Endothelial cell of umbilical vein (primary cell): ENCODE results near the gene TAF10. TPM values are rescaled to one million over a fixed set of nuclear protein-coding genes. Genes with fewer than 3 reads are reported as not detected.

Experiments used
- BruUV-seq: library from RNA; stranded (reverse); fragments of 400-500 nt; replicated peaks from 2 replicates; lab custom pipeline; 2021; lab: Mats Ljungman, UMichigan
- CTCF ChIA-PET: fragments of 300-600, 350-600 bp; sonication (Branson Sonifier 250); formaldehyde crosslinking; loops from one replicate; lab custom pipeline; 2021; ENCODE audit warnings: antibody characterized with exemption, inconsistent platforms; lab: Charles Lee
- POLR2A ChIA-PET: fragments of 300-600, 350-600 bp; sonication (Branson Sonifier 250); formaldehyde crosslinking; loops from one replicate; lab custom pipeline; 2021; ENCODE audit warnings: antibody characterized with exemption, inconsistent platforms; lab: Charles Lee
- DNase-seq: peaks from one replicate; pipeline ENCODE4 v3.0.0-alpha.2; 2011; ENCODE audit warnings: low read depth, low spot score
- FAIRE-seq: peaks from 2 replicates; lab custom pipeline; 2011; peaks lifted over from hg19 to GRCh38; lab: Jason Lieb, UNC
- H2AFZ ChIP-seq: 2 replicates; pipeline ENCODE4 v1.6.0; 2012; ENCODE audit warnings: low read depth, low read length, control low read depth, inconsistent platforms
- H3K27ac ChIP-seq: 2 replicates; pipeline ENCODE4 v1.5.1; 2011; ENCODE audit warnings: low read depth, mild to moderate bottlenecking, control low read depth, low read length, moderate library complexity; ENCODE audit not compliant: insufficient read depth
- H3K27me3 ChIP-seq, 2 experiments: 2 replicates each; pipeline versions ENCODE4 v1.6.0 to v1.6.1; 2011; ENCODE audit warnings: low read length in 2 of 2, mixed read lengths in 1 of 2; ENCODE audit not compliant: control insufficient read depth in 2 of 2, insufficient read depth in 2 of 2
- H3K36me3 ChIP-seq, 2 experiments: 2 replicates in 1 of 2; 3 replicates in 1 of 2; pipeline ENCODE4 v1.5.1; 2011; ENCODE audit warnings: low read length in 2 of 2, mild to moderate bottlenecking in 1 of 2, moderate library complexity in 1 of 2; ENCODE audit not compliant: control insufficient read depth in 2 of 2, insufficient read depth in 2 of 2; ENCODE audit errors: extremely low read depth in 1 of 2
- H3K4me1 ChIP-seq: 3 replicates; pipeline ENCODE4 v1.5.1; 2011; ENCODE audit warnings: mild to moderate bottlenecking, low read length; ENCODE audit not compliant: control insufficient read depth, insufficient read depth; ENCODE audit errors: extremely low read depth
- H3K4me2 ChIP-seq: 2 replicates; pipeline ENCODE4 v1.6.1; 2011; ENCODE audit warnings: low read length, control low read depth, mixed read lengths; ENCODE audit not compliant: insufficient read depth
- H3K4me3 ChIP-seq, 3 experiments: fragments of 200-600 bp in 1 of 3; sonication (generic), shearing (Covaris generic) in 1 of 3; replicated peaks in 1 of 3; 2 replicates each; pipeline ENCODE4 v1.5.1; 2011 to 2016; ENCODE audit warnings: control low read depth in 3 of 3, low read length in 3 of 3, mild to moderate bottlenecking in 2 of 3, inconsistent platforms in 1 of 3, low read depth in 1 of 3, moderate library complexity in 1 of 3; ENCODE audit not compliant: insufficient read depth in 1 of 3
- H3K79me2 ChIP-seq: 2 replicates; pipeline ENCODE4 v1.6.0; 2012; ENCODE audit warnings: low read length, inconsistent platforms; ENCODE audit not compliant: control insufficient read depth, insufficient read depth
- H3K9ac ChIP-seq: replicated peaks from 2 replicates; pipeline ENCODE3; 2011; ENCODE audit warnings: low read length, control low read depth; ENCODE audit not compliant: insufficient read depth; ENCODE audit errors: extremely low read depth
- H3K9me1 ChIP-seq: replicated peaks from 3 replicates; pipeline ENCODE4 v1.6.0; 2011; ENCODE audit warnings: mild to moderate bottlenecking, low read length; ENCODE audit not compliant: control insufficient read depth, insufficient read depth; ENCODE audit errors: extremely low read depth
- H3K9me3 ChIP-seq: replicated peaks from 2 replicates; pipeline ENCODE4 v1.5.1; 2012; ENCODE audit warnings: low read length, inconsistent platforms; ENCODE audit not compliant: control insufficient read depth, insufficient read depth
- H4K20me1 ChIP-seq: replicated peaks from 2 replicates; pipeline ENCODE3; 2011; ENCODE audit warnings: mild to moderate bottlenecking, low read length; ENCODE audit not compliant: control insufficient read depth, insufficient read depth; ENCODE audit errors: extremely low read depth
- EZH2 ChIP-seq: IDR thresholded peaks from 2 replicates; pipeline ENCODE4 v1.6.1; 2012; ENCODE audit warnings: borderline replicate concordance, low read depth, mild to moderate bottlenecking, moderate library complexity, low read length, inconsistent platforms; ENCODE audit not compliant: severe bottlenecking
- FOS ChIP-seq: IDR thresholded peaks from 2 replicates; pipeline ENCODE4 v1.6.1; 2011; ENCODE audit warnings: mild to moderate bottlenecking, low read length, moderate library complexity, borderline replicate concordance; ENCODE audit not compliant: insufficient read depth
- GATA2 ChIP-seq: IDR thresholded peaks from 2 replicates; pipeline ENCODE4 v1.7.0; 2011; ENCODE audit warnings: low read depth, mild to moderate bottlenecking, moderate library complexity, mixed read lengths, low read length; ENCODE audit not compliant: insufficient read length, insufficient read depth
- JUN ChIP-seq: IDR thresholded peaks from 2 replicates; pipeline ENCODE4 v1.6.1; 2011; ENCODE audit warnings: borderline replicate concordance, low read depth; ENCODE audit not compliant: insufficient read length, insufficient read depth
- MYC ChIP-seq: IDR thresholded peaks from one replicate; pipeline ENCODE4 v1.6.1; 2011; ENCODE audit warnings: mild to moderate bottlenecking, low read depth, low read length
- POLR2A ChIP-seq: IDR thresholded peaks from 2 replicates; pipeline ENCODE4 v1.6.1; 2012; ENCODE audit warnings: low read depth, mild to moderate bottlenecking, control low read depth, low read length
- POLR2AphosphoS5 ChIP-seq: IDR thresholded peaks from 2 replicates; pipeline ENCODE4 v1.6.1; 2012; ENCODE audit warnings: low read depth, mild to moderate bottlenecking, control low read depth, low read length, moderate library complexity; ENCODE audit not compliant: insufficient read depth
- dilution Hi-C: fragments of 300-500 bp; cut with MboI; formaldehyde crosslinking; loops from one replicate; pipeline ENCODE4 v1.15.0; 2019; ENCODE audit warnings: low sequenced_read_pairs; ENCODE audit not compliant: extremely low pct_ligation_motif_present
- intact Hi-C: fragments of 100-400 bp; cut with micrococcal nuclease; formaldehyde crosslinking; loops from one replicate; pipeline ENCODE4 v1.10.0; 2022
- polyA plus RNA-seq, 4 experiments: library from polyadenylated mRNA; depleted of rRNA in 3 of 4; stranded (reverse) in 3 of 4; unstranded in 1 of 4; fragments of >200 nt; gene quantifications; 2 replicates each; pipeline versions ENCODE4 v1.2.1 to v1.2.3, GENCODE V29; 2011 to 2012; ENCODE audit warnings: missing spikeins in 1 of 4
- total RNA-seq: library from RNA; stranded (reverse); gene quantifications from 2 replicates; pipeline ENCODE4 v1.2.3, GENCODE V29; 2021
- TF ChIP-seq, protein P1 (sequence below), 2 donors: IDR thresholded peaks; 1 replicate in 1 of 2; 2 replicates in 1 of 2; pipeline ENCODE4 v1.5.1; 2011; ENCODE audit warnings: low read length in 2 of 2, mild to moderate bottlenecking in 2 of 2, moderate library complexity in 2 of 2, control low read depth in 1 of 2, inconsistent platforms in 1 of 2, low read depth in 1 of 2; ENCODE audit not compliant: insufficient read depth in 1 of 2; ENCODE audit errors: extremely low read depth in 1 of 2
- TF ChIP-seq, protein P2 (sequence below): IDR thresholded peaks from 2 replicates; pipeline ENCODE4 v1.6.1; 2011; ENCODE audit not compliant: insufficient read depth, insufficient read length

Gene TAF10
- total and polyA plus RNA-seq, 2 donors (not counting 3 experiments of a cell fraction or from before 2014, with no cell fraction given), result 86.2 to 149 TPM

DNA sequence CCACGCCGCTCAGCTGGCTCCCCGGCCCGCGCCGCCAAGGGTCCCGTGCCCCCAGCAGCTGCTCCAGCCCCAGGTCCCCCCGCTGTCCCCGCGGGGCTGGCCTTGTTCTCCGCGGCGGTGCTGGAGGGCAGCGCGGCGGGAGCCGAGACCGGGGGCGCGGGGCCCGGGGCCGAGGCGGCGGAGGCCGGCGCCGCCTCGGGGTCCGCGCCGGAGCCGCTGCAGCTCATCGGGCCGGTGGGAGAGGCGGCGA lies 128 bp downstream of the TAF10 start:
- dilution Hi-C loops (no loop called here), intact Hi-C loops (loop anchor here (1.0 kb wide), 5 partner anchors 9 to 131 kb away; partner anchors contain the start of genes ARFIP2, ILK, MRPL17 and RRP8)
- DNase-seq, result no peak
- H2AFZ ChIP-seq, result no peak overlapping the region
- ChIA-PET POLR2A (interaction anchor here (1.1 to 2.0 kb wide), 3 partner anchors 43 to 71 kb away, joined by 3 to 14 read pairs (median 4); partner anchors contain the start of gene MRPL17), CTCF (interaction anchor here (0.9 to 4.5 kb wide), 14 partner anchors 8 to 233 kb away, joined by 3 to 43 read pairs (median 4); partner anchors contain the start of gene MRPL17)
- H3K4me2 ChIP-seq, result peak overlapping the region; percentile 84
- no peaks in the 10 kb centered on the region for H4K20me1 ChIP-seq
- FAIRE-seq, result no peak
- H3K9ac ChIP-seq, result peak overlapping the region; percentile 85
- peaks cover 56% of the 10 kb centered on the region for H3K4me1 ChIP-seq
- TF ChIP-seq POLR2AphosphoS5 (no peak), POLR2A (peak; percentile 95), FOS (no peak)
- peaks cover 37 to 45% of the 10 kb centered on the region in 2 experiments for H3K36me3 ChIP-seq
- no peaks in the 10 kb centered on the region for H3K27me3 ChIP-seq
- no peaks in the 10 kb centered on the region for H3K9me1 ChIP-seq
- peak overlapping the region; percentile 28 to 72 (median 71) for H3K4me3 ChIP-seq
- no TSS peak for BruUV-seq
- no peaks in the 10 kb centered on the region for H3K9me3 ChIP-seq
- peak overlapping the region; percentile 89 for H3K27ac ChIP-seq
- H3K79me2 ChIP-seq, result peaks cover 36% of the 10 kb centered on the region

DNA sequence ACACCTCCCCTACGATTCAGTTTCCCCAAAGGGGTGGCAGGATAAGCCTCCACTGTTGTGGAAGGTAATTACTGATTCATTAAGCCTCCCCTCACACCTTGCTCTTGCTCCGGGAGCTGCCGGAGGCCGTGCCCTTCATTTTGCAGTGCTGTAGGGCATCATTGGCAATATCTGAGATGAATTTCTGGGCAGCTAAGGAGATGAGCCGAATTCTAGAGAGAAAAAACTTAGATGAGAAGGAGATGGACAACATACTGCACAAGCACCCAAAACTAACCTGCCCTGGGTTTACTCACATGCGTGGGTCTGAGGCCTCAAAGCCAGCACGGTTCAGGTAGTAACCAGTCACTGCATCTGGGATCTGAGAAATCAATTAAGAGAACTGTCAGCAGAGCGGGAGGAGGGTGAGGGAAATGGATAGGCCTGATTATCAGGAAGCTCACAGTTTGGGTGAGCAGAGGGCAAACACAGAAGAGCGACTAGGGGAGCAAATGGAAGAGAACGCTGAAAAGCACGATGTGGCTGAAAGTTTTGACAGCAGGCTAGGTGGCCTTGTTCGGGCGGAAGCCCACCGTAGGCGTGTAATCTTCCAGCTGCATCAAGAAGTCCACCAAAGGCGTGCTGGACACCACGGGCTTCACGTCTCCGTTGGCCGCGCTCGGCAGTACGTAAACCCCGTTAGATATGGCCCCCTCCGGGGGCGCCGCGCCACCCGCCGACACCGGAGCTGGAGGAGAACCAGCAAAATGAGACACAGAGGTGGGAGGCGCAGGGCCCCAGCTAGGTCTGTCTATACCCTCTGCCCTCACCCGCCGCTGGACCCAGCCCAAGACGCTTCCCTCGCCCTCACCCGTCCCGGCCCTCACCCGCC lies 689 bp downstream of the TAF10 start:
- peaks cover 37 to 44% of the 10 kb centered on the region in 2 experiments for H3K36me3 ChIP-seq
- TSS peak; percentile 6 for BruUV-seq

More for the DNA sequence above, 689 bp downstream of the TAF10 start:
- POLR2A ChIA-PET, result interaction anchor here (0.6 to 2.0 kb wide), 3 partner anchors 43 to 72 kb away, joined by 3 to 14 read pairs (median 3); partner anchors contain the start of gene MRPL17
- Histone ChIP-seq H3K27me3 (no peaks in the 10 kb centered on the region), H3K4me2 (peak overlapping the region; percentile 84), H3K27ac (peak overlapping the region; percentile 89), H3K4me3 (peak overlapping the region; percentile 28 to 72 (median 71)), H3K79me2 (peaks cover 39% of the 10 kb centered on the region), H4K20me1 (no peaks in the 10 kb centered on the region), H3K4me1 (peaks cover 56% of the 10 kb centered on the region), H2AFZ (no peak overlapping the region), H3K9ac (peak overlapping the region; percentile 85), H3K9me3 (no peaks in the 10 kb centered on the region), H3K9me1 (no peaks in the 10 kb centered on the region)
- TF ChIP-seq, protein P1, sequence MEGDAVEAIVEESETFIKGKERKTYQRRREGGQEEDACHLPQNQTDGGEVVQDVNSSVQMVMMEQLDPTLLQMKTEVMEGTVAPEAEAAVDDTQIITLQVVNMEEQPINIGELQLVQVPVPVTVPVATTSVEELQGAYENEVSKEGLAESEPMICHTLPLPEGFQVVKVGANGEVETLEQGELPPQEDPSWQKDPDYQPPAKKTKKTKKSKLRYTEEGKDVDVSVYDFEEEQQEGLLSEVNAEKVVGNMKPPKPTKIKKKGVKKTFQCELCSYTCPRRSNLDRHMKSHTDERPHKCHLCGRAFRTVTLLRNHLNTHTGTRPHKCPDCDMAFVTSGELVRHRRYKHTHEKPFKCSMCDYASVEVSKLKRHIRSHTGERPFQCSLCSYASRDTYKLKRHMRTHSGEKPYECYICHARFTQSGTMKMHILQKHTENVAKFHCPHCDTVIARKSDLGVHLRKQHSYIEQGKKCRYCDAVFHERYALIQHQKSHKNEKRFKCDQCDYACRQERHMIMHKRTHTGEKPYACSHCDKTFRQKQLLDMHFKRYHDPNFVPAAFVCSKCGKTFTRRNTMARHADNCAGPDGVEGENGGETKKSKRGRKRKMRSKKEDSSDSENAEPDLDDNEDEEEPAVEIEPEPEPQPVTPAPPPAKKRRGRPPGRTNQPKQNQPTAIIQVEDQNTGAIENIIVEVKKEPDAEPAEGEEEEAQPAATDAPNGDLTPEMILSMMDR (IDR thresholded peaks at IDR 0.05; ENCODE audit: extremely low read depth in 1 of 2, insufficient read depth in 1 of 2, low read depth in 1 of 2, low read length in 2 of 2), result no peak
- TF ChIP-seq EZH2 (no peak), FOS (no peak), POLR2A (no peak), JUN (no peak), POLR2AphosphoS5 (no peak), MYC (no peak), GATA2 (no peak)
- TF ChIP-seq, protein P2, sequence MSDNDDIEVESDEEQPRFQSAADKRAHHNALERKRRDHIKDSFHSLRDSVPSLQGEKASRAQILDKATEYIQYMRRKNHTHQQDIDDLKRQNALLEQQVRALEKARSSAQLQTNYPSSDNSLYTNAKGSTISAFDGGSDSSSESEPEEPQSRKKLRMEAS, result no peak
- DNase-seq (peak; percentile 44), FAIRE-seq (peak; percentile 74)
- intact Hi-C loops (no loop called here), dilution Hi-C loops (no loop called here)
- CTCF ChIA-PET, result interaction anchor here (0.9 to 4.5 kb wide), 14 partner anchors 7 to 232 kb away, joined by 3 to 43 read pairs (median 4); partner anchors contain the start of gene MRPL17
